ENCODE results near the gene PAK4. TPM values are rescaled to one million over a fixed set of nuclear protein-coding genes. Genes with fewer than 3 reads are reported as not detected.

The PAK4 gene
- total RNA-seq, 2 experiments from 2014 or later, result 9.8 to 11.5 TPM

DNA sequence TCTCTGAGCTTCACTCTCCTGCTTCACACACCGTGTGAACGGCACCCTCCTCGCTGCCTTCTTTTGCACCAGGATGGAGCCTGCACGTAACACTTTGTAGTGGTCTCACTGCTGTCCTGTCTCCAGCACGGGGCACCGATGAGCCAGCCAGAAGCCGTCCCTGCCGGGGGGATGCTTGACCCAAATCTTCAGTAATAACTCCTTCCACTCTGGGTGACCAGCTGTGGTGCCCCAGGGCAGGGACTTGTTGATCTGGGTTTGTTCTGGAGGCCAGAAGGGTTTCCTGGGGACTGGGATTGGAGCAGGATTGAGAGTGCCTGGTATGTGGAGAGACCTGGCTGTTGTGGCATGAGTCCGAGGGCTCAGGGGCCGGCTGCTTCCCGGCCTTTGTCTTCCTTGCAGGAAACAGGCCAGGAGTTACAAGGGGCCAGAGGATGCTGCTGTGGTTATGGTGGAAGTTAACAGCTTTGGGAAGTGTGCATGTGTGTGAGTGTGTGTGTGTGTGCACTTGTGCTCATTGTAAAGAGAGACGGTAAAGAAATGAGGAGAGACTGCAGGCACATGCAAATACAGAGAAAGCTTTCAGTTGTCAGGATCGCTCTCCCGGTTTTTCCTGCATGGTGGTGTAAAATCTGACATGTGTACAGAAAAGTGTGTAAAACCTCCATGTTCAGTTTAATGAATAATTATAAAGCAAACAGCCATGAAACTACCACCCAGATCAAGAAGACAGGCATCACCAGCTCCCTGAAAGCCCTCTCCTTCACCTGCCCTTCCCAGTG lies 18.9 kb downstream of the PAK4 start:
- Mint-ChIP-seq H3K27me3 (no peaks in the 10 kb centered on the region), H3K4me3 (no peak overlapping the region), H3K36me3 (ENCODE audit: low read depth) (peaks cover 5% of the 10 kb centered on the region), H3K27ac (no peak overlapping the region), H3K9me3 (no peaks in the 10 kb centered on the region), H3K4me1 (ENCODE audit: low read depth) (peaks cover 10% of the 10 kb centered on the region)
- DNase-seq (no peak), ATAC-seq (no peak)
- TF ChIP-seq, protein P1, sequence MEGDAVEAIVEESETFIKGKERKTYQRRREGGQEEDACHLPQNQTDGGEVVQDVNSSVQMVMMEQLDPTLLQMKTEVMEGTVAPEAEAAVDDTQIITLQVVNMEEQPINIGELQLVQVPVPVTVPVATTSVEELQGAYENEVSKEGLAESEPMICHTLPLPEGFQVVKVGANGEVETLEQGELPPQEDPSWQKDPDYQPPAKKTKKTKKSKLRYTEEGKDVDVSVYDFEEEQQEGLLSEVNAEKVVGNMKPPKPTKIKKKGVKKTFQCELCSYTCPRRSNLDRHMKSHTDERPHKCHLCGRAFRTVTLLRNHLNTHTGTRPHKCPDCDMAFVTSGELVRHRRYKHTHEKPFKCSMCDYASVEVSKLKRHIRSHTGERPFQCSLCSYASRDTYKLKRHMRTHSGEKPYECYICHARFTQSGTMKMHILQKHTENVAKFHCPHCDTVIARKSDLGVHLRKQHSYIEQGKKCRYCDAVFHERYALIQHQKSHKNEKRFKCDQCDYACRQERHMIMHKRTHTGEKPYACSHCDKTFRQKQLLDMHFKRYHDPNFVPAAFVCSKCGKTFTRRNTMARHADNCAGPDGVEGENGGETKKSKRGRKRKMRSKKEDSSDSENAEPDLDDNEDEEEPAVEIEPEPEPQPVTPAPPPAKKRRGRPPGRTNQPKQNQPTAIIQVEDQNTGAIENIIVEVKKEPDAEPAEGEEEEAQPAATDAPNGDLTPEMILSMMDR (IDR thresholded peaks at IDR 0.05), result no peak
- ChIA-PET POLR2A (interaction anchor here (0.5 to 1.2 kb wide), 4 partner anchors 11 to 253 kb away, joined by 3 to 4 read pairs (median 3); no protein-coding TSS in a partner anchor), CTCF (interaction anchor here (1.2 to 1.6 kb wide), 2 partner anchors 34 to 92 kb away, joined by 3 to 4 read pairs; no protein-coding TSS in a partner anchor)
- intact Hi-C loops (cut with micrococcal nuclease), result no loop called here

DNA sequence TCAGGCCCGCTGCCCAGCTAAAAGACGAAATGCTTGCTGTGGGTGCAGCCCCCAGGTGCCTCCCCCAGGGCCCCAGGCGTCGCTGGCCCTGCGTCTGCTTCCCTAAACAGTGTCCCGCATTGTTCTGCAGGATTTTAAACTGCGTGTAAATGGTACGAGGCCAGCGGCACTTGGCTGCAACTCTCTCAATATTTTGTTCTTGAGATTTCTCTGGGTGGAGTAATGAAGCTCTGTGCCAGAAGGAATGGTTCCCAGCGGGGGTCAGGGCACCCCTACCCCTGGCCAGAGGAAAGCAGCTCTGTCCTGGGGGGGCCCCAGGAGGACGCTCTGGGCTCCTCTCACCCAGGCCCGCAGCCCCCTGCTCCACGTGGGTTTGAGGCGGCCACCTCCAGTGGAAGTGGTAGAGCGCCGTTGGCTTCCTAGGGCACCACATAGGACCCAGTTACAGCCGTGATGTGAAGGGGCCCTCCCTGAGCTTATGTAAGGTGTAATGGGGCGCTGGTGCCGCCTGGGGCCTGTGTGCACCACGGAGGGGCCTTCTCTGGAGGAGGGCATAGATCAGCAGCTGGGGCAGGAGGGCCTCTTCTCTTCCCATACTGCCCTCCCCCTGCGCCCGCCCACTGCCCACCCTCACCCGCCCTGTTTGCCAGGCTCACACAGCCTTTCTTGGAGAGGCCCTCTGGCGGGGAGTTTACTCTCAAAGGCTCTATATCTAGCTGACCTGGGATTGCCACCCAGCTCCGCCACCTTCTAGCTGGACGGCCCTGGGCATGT lies 19.8 kb downstream of the PAK4 start:
- no peak overlapping the region for H3K27ac Mint-ChIP-seq
- peaks cover 10% of the 10 kb centered on the region for H3K4me1 Mint-ChIP-seq (ENCODE audit: low read depth)
- ChIA-PET POLR2A (interaction anchor here (1.0 to 1.2 kb wide), 3 partner anchors 10 to 252 kb away, joined by 3 to 4 read pairs (median 3); no protein-coding TSS in a partner anchor), CTCF (interaction anchor here (0.8 to 1.6 kb wide), 3 partner anchors 8 to 93 kb away, joined by 3 to 4 read pairs (median 3); no protein-coding TSS in a partner anchor)
- DNase-seq (no peak), ATAC-seq (no peak)
- intact Hi-C loops (cut with micrococcal nuclease), result no loop called here
- H3K4me3 Mint-ChIP-seq, result no peak overlapping the region
- no peaks in the 10 kb centered on the region for H3K9me3 Mint-ChIP-seq
- H3K36me3 Mint-ChIP-seq (ENCODE audit: low read depth), result peaks cover 5% of the 10 kb centered on the region
- H3K27me3 Mint-ChIP-seq, result no peaks in the 10 kb centered on the region
- TF ChIP-seq, protein P1 (IDR thresholded peaks at IDR 0.05), result no peak

DNA sequence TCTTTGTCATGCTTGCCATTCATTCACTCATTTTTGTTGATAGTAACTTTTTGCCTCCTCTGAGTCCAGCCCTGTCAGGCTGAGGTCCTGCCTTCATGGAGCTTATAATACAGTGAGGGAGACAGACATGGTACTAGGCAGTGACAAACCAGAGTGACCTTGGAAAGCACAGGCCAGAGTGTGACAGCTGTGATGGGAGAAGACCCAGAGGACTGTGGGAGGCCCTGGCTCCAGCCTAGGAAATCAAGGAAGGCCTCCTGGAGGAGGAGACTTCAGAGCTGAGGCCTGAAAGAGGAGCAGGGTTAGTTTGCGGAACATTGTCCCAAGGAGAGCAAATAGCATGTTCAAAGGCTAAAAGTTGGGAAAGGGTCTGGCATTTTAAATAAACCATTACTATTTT lies 20.5 kb downstream of the PAK4 start:
- Mint-ChIP-seq H3K4me3 (no peak overlapping the region), H3K27ac (no peak overlapping the region), H3K27me3 (no peaks in the 10 kb centered on the region), H3K4me1 (ENCODE audit: low read depth) (peaks cover 11% of the 10 kb centered on the region), H3K9me3 (no peaks in the 10 kb centered on the region), H3K36me3 (ENCODE audit: low read depth) (peaks cover 5% of the 10 kb centered on the region)
- POLR2A ChIA-PET, result no interaction called here
- TF ChIP-seq, protein P1 (IDR thresholded peaks at IDR 0.05), result no peak
- intact Hi-C loops (cut with micrococcal nuclease), result no loop called here
- DNase-seq (no peak), ATAC-seq (no peak)
- CTCF ChIA-PET, result interaction anchor here (0.8 to 1.6 kb wide), 3 partner anchors 9 to 93 kb away, joined by 3 to 4 read pairs (median 3); no protein-coding TSS in a partner anchor

DNA sequence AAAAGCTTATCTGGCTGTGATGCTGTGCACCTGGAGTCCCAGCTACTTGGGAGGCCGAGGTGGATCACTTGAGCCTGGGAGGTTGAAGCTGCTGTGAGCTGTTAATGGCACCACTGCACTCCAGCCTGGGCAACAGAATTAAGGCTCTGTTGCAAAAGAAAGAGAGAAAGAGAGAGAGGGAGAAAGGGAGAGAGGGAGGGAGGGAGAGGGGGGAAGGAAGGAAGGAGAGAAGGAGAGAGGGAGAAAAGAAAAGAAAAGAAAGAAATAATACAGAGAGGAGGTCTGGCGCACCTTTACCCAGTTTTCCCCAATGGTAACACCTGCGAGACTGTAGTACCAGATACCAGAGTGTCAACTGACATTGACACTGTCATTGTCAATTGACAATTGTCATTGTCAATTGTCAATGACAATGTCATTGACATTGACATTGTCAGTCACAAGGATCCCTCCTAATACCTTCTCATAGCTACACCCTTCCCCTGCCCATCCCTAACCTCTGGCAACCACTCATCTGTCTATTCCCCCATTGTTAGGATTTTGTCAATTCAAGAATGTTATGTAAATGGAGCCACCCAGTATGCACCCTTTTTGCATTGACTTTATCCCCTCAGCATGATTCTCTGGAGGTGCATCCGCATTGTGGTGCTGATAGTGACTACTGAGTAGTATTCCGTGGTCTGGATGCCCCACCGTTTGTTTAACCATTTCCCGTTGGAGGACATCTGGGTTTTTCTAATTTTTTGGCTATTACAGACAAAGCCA lies 21.3 kb downstream of the PAK4 start:
- Mint-ChIP-seq H3K36me3 (ENCODE audit: low read depth) (peaks cover 5% of the 10 kb centered on the region), H3K4me1 (ENCODE audit: low read depth) (peaks cover 11% of the 10 kb centered on the region), H3K9me3 (no peaks in the 10 kb centered on the region), H3K27ac (no peak overlapping the region), H3K27me3 (no peaks in the 10 kb centered on the region), H3K4me3 (no peak overlapping the region)
- CTCF ChIA-PET, result no interaction called here
- POLR2A ChIA-PET, result no interaction called here
- no peak for DNase-seq
- no peak for ATAC-seq
- TF ChIP-seq, protein P1 (IDR thresholded peaks at IDR 0.05), result no peak
- intact Hi-C loops (cut with micrococcal nuclease), result no loop called here

All from activated CD8-positive, alpha-beta T cell treated with anti-CD3 and anti-CD28 coated beads for 36 hours (primary cell).